IMR-90 (cell line): Measurements from ENCODE around the gene CIZ1.
"Not testable (repeated sequence)": the region's sequence is repeated elsewhere in the genome, so short reads cannot be mapped to it uniquely, and the experiment has no call there.

Experiments used
- POLR2A ChIP-seq: IDR thresholded peaks from 2 replicates; pipeline ENCODE4 v1.6.1; 2012; ENCODE audit warnings: mild to moderate bottlenecking, low read depth, low read length
- RAD21 ChIP-seq: IDR thresholded peaks from 2 replicates; pipeline ENCODE4 v1.6.1; 2012; ENCODE audit warnings: low read length, improper control_type of control experiment
- RCOR1 ChIP-seq: IDR thresholded peaks from 2 replicates; pipeline ENCODE4 v1.6.1; 2012; ENCODE audit warnings: mild to moderate bottlenecking, low read length, improper control_type of control experiment; ENCODE audit not compliant: insufficient replicate concordance
- TF ChIP-seq, protein P1 (sequence below): conservative IDR thresholded peaks from 2 replicates; pipeline ENCODE4 v1.5.1; 2012; ENCODE audit warnings: mild to moderate bottlenecking, low read depth, low read length, improper control_type of control experiment

DNA sequence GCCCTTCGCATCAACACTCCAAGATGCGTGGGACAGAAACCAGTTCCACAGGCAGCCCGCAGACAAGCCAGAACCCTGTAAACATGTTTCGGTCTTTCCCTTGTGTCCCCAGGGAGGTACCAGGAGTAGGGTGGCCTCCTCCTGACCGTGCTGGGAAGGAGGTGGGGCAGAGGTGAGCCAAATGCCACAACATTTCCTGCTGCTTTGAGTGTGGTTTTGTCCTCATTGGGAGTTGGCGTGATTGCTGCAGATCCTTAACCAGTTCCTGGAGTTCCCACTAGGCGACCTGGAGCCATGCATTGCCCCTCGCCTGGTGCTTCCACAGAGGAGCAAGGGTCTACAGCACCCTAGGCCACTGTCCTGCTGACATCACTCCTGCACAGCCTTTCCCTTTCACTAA is 55.8 kb downstream of the CIZ1 start:
- TF ChIP-seq, protein P1, sequence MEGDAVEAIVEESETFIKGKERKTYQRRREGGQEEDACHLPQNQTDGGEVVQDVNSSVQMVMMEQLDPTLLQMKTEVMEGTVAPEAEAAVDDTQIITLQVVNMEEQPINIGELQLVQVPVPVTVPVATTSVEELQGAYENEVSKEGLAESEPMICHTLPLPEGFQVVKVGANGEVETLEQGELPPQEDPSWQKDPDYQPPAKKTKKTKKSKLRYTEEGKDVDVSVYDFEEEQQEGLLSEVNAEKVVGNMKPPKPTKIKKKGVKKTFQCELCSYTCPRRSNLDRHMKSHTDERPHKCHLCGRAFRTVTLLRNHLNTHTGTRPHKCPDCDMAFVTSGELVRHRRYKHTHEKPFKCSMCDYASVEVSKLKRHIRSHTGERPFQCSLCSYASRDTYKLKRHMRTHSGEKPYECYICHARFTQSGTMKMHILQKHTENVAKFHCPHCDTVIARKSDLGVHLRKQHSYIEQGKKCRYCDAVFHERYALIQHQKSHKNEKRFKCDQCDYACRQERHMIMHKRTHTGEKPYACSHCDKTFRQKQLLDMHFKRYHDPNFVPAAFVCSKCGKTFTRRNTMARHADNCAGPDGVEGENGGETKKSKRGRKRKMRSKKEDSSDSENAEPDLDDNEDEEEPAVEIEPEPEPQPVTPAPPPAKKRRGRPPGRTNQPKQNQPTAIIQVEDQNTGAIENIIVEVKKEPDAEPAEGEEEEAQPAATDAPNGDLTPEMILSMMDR: not testable (repeated sequence)
- not testable (repeated sequence) for TF ChIP-seq POLR2A, RAD21, RCOR1
